CD1c-positive myeloid dendritic cell (primary cell): Measurements from ENCODE around the gene BDKRB2.
"Not testable (repeated sequence)": the region's sequence is repeated elsewhere in the genome, so short reads cannot be mapped to it uniquely, and the experiment has no call there.

Source experiments
- DNase-seq: peaks from one replicate; pipeline ENCODE4 v3.0.0-alpha.2; 2016; ENCODE audit errors: extremely low spot score

Gene BDKRB2

GRCh38 chr14:96224480-96225096 lies 19.9 kb downstream of the BDKRB2 start:
- DNase-seq: no peak

GRCh38 chr14:96225213-96225612 lies 20.6 kb downstream of the BDKRB2 start:
- no peak for DNase-seq

- no peak for DNase-seq
Observed at GRCh38 chr14:96225745-96226151, 21.1 kb downstream of the BDKRB2 start.

- no peak for DNase-seq
Observed at GRCh38 chr14:96227428-96227827, 22.8 kb downstream of the BDKRB2 start.

- no peak for DNase-seq
Observed at GRCh38 chr14:96229315-96229714, 24.7 kb downstream of the BDKRB2 start.

- no peak for DNase-seq
Observed at GRCh38 chr14:96231056-96231455, 26.4 kb downstream of the BDKRB2 start.

- DNase-seq: no peak
Observed at GRCh38 chr14:96231526-96232130, 27.0 kb downstream of the BDKRB2 start.

GRCh38 chr14:96232506-96232905 lies 27.9 kb downstream of the BDKRB2 start:
- no peak for DNase-seq

GRCh38 chr14:96233661-96234060 lies 29.0 kb downstream of the BDKRB2 start:
- no peak for DNase-seq

GRCh38 chr14:96235426-96235825 lies 30.8 kb downstream of the BDKRB2 start:
- no peak for DNase-seq

GRCh38 chr14:96237641-96238040 lies 33.0 kb downstream of the BDKRB2 start:
- DNase-seq: no peak

- DNase-seq: no peak
Observed at GRCh38 chr14:96238676-96239265, 34.1 kb downstream of the BDKRB2 start.

- DNase-seq: no peak
Observed at GRCh38 chr14:96239711-96240141, 35.1 kb downstream of the BDKRB2 start.

GRCh38 chr14:96240641-96241040 lies 36.0 kb downstream of the BDKRB2 start:
- no peak for DNase-seq

GRCh38 chr14:96242126-96242525 lies 37.5 kb downstream of the BDKRB2 start:
- DNase-seq: no peak

GRCh38 chr14:96243785-96244184 lies 39.1 kb downstream of the BDKRB2 start:
- DNase-seq: no peak

- DNase-seq: not testable (repeated sequence)
Observed at GRCh38 chr14:96245074-96245473, 40.4 kb downstream of the BDKRB2 start.

GRCh38 chr14:96245710-96246538 lies 41.3 kb downstream of the BDKRB2 start:
- DNase-seq: no peak

- DNase-seq: peak; percentile 12
Observed at GRCh38 chr14:96246539-96246847, 41.9 kb downstream of the BDKRB2 start.

GRCh38 chr14:96247031-96247430 lies 42.4 kb downstream of the BDKRB2 start:
- no peak for DNase-seq

- peak; percentile 87 for DNase-seq
Observed at GRCh38 chr14:96249029-96249428, 44.4 kb downstream of the BDKRB2 start.

- no peak for DNase-seq
Observed at GRCh38 chr14:96250485-96250884, 45.8 kb downstream of the BDKRB2 start.
